Stimulated activated CD4-positive, alpha-beta T cell treated with anti-CD3 and anti-CD28 coated beads, Interleukin-15, amount 100 ng/mL, for 1 hour (primary cell): ENCODE data around the gene GGT5.
"Not testable (repeated sequence)": the region's sequence is repeated elsewhere in the genome, so short reads cannot be mapped to it uniquely, and the experiment has no call there.

Source experiments
- DNase-seq, 2 donors: peaks; one replicate each; pipeline ENCODE4 v3.0.0-alpha.2; 2020; ENCODE audit warnings: low read depth in 1 of 2, low spot score in 1 of 2

GGT5 gene

DNA sequence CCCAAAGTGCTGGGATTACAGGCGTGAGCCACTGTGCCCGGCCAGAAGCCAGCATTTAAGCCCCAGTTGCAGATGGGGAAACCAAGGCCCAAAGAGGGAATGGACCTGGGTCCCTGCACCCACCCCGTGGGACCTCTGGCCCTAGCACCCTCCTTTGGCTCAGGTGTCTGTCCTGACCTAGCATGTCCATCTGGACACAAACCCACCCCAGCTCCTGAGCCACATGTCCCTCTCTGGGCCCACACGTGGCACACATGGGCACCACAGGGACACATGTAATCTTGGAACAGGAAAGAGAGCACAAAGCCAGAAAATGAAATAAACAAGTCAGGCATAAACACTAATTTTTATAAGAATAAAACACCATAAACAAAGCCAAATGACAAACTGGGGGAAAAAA is 9.6 kb downstream of the GGT5 start:
- DNase-seq: no peak

DNA sequence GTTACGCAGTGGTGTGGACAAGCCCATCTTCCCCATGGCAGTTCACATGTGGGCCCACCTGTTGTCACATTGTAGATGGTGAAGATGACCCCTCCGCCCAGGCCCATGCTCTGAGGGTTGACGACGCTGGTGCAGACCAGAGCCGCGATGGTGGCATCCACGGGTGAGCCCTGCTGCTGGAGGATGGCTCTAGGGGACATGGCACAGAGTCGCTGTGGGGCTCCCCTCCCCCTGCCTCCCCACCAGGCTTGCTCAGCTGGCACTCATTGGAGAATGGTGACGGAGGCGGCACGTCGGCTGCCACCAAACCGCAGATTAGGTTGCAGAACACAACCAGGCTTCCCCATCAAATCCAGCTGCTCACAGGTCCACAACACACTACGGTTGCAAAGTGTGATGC is 11.1 kb downstream of the GGT5 start:
- DNase-seq: no peak

DNA sequence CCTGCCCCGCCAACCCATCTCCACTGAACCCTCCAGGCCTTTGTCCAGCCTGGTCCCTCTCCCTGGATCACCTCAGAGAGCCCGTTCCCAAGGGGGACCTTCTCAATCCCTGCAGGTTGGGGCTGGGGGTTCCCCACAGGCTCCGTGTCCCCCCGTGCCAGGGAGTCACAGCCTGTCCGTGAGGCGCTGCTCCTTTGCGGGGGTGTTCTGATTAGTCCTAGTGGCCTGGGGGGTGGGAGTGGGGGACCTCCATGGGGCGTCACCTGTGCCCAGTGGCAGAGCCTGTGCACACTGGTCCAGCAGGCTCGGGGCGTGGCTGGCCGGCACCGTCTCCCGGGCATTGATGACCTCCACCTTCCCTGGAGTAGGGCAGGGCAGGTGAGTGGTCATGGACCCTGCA is 11.6 kb downstream of the GGT5 start:
- DNase-seq: no peak

DNA sequence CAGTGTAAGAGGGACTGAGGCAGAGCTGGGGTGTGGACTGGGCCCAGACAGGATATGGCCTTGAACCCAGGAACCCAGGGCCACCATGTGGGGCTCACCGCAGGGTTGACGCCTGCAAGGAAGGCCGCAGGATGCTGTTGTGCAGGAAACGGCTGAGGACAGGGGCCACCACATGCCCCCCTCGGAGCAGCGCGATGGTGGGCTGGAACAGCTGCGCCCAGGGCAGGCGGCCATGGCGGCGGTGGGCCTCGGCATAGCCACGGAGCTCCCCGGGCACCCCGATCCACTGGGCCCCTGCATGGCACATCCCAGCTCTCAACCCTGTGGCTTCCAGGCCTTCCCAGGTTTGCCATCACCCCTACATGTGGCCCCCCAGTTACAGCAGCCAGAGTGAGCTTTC is 12.2 kb downstream of the GGT5 start:
- no peak for DNase-seq

DNA sequence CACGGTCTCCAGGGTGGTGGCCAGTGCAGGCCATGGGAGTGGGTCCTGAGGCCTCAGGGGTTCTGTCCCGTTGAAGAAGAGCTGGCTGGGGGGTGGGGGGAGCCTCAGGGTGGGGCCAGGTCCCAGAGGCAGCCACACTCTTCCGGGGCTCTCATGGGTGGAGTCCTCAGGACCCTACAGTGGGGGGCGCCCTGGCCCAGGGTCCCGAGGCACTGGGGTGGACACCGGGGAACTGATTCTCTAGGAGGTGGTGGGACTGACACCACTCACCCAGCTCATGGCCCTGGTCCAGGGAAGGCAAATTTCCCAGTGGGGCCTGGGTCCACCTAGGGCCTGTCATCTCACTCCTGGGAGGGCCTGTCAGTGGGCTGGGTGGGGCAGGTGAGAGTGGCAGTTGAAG is 12.8 kb downstream of the GGT5 start:
- DNase-seq: no peak

- DNase-seq: no peak
These were observed 13.2 kb downstream of the GGT5 start for GRCh38 chr22:24231706-24232105.

- peak; percentile 29 to 54 for DNase-seq
These were observed 13.8 kb downstream of the GGT5 start for GRCh38 chr22:24230911-24231656.

DNA sequence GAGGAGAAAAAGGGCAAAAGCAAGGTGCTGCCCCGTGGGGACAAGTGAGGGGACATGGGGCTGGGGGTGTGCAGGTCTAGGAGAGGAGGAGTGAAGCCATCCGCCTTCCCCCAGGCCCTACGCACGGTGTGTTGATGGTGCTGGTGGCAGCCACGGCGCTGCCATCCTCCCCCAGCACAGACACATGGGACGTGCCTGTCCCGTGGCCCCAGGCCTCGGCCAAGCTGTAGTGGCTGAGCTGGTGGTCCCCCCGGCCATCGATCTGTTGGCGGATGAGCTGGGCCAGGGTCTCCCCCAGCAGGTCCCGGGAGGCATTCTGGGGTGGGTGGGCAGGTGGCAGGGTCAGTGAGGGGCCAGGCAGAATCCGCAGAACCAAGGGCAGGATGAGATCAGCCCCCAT is 18.9 kb downstream of the GGT5 start:
- no peak for DNase-seq

- DNase-seq: no peak
These were observed 19.8 kb downstream of the GGT5 start for GRCh38 chr22:24225044-24225601.

DNA sequence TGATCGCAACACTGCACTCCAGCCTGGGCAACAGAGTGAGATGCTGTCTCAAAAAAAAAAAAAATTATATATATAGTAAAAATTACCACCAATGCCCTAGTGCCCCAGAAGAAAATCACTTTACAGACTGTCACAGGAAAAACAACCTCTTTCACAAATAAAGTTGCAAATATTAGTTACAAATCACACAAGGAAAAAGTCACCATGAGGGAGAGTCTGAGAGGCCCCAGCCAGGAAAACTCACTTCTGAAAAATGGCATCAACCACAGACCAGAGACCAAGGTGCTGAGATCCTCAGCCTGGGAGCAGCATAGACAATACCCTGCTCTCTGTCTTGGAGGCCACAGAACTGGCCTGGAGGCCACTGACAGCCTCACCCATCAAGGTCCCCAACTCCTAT is 20.4 kb downstream of the GGT5 start:
- DNase-seq: no peak

DNA sequence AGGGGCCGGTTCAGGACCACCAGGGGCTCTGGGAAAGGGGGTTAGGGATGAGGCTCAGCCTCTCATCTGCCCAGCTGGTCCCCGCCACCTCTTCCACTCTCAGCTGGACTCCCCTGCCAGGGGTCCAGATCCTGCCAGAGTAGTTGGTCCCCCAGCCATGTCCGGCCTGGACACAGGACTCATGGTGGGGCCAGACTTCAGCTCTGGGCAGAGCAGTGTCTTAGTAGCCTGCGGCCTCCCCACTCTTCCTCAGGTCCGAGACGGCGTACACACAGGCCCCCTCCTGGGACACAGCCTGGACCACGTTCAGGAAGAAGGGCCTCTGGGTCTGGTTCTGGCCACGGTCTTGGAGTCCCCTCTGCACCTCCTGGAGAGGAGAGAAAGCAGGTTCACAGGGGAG is 25.1 kb downstream of the GGT5 start:
- DNase-seq: no peak

- no peak for DNase-seq
These were observed 27.5 kb downstream of the GGT5 start for GRCh38 chr22:24217384-24217783.

- no peak for DNase-seq
These were observed 28.2 kb downstream of the GGT5 start for GRCh38 chr22:24216541-24217209.

DNA sequence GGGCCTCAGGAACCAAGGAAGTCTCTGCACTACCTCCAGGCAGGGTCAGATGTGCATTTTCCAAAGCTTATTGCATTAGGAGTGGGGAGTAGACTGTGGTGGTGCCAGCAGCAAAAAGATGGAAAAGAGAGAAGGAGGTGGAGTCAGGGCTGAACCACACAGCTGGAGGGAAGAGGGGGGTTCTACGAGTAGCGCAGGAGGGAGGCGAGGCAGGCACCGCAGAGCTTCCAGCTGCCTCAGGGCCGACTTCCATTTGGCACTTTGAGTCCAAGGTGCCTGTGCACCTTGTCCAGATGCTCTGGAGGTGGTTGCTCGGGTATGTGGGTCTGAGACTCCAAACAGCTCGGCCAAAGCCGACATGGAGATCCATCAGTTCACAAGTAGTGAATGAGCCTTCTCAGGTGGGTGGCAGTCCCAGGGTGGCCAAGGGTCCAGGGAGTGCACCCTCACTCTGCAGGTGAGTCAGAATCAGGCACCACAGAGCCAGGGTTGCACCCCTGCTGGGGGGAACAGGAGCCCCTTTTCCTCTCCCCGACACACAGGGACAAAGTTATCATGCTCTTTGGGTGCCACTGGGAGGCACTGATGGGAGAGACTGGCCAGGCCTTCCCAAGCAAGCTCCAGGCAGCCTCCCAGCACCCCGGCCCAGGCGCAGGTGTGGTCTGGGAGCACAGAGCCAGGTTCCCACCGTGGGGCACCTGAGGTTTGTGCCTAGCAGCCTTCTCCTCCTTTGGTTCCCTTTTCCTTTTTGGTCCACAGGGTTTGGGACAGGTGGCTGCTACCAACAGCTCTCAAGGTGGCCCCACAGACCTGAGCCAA is 30.2 kb downstream of the GGT5 start:
- DNase-seq: no peak

DNA sequence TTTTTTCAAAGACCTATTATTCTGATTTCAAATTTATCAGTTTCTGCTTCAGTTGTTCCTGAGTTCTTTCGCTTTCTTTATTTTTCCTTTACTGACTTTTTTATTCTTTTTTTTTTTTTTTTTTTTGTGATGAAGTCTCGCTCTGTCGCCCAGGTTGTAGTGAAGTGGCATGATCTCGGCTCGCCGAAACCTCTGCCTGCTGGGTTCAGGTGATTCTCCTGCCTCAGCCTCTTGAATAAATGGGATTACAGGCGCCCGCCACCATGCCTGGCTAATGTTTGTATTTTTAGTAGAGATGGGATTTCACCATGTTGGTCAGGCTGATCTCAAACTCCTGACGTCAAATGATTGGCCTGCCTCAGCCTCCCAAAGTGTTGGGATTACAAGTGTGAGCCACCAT is 31.8 kb downstream of the GGT5 start:
- not testable (repeated sequence) for DNase-seq

- not testable (repeated sequence) for DNase-seq
These were observed 33.2 kb downstream of the GGT5 start for GRCh38 chr22:24211716-24212115.

DNA sequence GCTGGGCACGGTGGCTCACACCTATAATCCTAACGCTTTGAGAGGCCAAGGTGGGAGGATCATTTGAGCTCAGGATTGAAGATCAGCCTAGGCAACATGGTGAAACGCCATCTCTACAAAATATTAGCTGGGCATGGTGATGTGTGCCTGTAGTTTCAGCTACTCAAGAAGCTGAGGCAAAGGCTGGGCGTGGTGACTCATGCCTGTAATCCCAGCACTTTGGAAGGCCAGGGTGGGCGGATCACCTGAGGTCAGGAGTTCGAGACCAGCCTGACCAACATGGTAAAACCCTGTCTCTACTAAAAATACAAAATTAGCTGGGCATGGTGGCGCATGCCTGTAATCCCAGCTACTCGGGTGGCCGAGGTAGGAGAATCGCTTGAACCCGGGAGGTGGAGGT is 34.5 kb downstream of the GGT5 start:
- DNase-seq: not testable (repeated sequence)

- no peak for DNase-seq
These were observed 35.2 kb downstream of the GGT5 start for GRCh38 chr22:24209687-24210086.

- no peak for DNase-seq
These were observed 35.9 kb downstream of the GGT5 start for GRCh38 chr22:24209016-24209415.

GRCh38 chr22:24208012-24208749 is 36.7 kb downstream of the GGT5 start:
- DNase-seq: no peak
